Activated naive CD8-positive, alpha-beta T cell treated with anti-CD3 and anti-CD28 coated beads, Interleukin-2, amount 50 U/mL, for 16 hours (primary cell): ENCODE data around the gene RAB40C.

Experiments
- DNase-seq: peaks from one replicate; pipeline ENCODE4 v3.0.0-alpha.2; 2020; ENCODE audit warnings: low read depth, low spot score

Gene RAB40C

DNA sequence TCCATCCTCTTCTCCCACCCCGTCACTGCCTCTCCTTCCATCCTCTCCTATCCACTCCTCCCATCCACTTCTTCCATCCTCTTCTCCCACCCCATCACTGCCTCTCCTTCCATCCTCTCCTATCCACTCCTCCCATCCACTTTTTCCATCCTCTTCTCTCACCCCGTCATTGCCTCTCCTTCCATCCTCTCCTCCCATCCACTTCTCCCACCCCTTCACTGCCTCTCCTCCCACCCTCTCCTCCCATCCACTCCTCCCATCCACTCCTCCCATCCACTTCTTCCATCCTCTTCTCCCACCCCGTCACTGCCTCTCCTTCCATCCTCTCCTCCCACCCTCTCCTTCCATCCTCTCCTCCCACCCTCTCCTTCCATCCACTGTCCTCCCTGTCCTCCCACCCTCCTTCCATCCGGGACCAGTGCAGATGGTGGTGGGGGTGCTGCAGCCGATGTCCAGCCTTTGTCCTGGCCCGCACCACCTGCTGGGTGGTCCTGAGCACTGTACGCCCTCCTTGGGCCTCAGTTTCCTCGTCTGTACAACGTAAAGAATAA is 42.0 kb downstream of the RAB40C start:
- no peak for DNase-seq

DNA sequence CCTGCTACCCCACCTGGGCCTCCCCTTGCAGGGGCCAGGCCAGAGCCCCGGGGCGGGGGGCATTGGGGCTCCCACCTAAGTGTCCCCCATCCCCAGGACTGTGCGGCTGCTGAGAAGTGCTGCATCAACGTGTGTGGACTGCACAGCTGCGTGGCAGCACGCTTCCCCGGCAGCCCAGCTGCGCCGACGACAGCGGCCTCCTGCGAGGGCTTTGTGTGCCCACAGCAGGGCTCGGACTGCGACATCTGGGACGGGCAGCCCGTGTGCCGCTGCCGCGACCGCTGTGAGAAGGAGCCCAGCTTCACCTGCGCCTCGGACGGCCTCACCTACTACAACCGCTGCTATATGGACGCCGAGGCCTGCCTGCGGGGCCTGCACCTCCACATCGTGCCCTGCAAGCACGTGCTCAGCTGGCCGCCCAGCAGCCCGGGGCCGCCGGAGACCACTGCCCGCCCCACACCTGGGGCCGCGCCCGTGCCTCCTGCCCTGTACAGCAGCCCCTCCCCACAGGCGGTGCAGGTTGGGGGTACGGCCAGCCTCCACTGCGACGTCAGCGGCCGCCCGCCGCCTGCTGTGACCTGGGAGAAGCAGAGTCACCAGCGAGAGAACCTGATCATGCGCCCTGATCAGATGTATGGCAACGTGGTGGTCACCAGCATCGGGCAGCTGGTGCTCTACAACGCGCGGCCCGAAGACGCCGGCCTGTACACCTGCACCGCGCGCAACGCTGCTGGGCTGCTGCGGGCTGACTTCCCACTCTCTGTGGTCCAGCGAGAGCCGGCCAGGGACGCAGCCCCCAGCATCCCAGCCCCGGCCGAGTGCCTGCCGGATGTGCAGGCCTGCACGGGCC is 42.8 kb downstream of the RAB40C start:
- DNase-seq, result no peak

DNA sequence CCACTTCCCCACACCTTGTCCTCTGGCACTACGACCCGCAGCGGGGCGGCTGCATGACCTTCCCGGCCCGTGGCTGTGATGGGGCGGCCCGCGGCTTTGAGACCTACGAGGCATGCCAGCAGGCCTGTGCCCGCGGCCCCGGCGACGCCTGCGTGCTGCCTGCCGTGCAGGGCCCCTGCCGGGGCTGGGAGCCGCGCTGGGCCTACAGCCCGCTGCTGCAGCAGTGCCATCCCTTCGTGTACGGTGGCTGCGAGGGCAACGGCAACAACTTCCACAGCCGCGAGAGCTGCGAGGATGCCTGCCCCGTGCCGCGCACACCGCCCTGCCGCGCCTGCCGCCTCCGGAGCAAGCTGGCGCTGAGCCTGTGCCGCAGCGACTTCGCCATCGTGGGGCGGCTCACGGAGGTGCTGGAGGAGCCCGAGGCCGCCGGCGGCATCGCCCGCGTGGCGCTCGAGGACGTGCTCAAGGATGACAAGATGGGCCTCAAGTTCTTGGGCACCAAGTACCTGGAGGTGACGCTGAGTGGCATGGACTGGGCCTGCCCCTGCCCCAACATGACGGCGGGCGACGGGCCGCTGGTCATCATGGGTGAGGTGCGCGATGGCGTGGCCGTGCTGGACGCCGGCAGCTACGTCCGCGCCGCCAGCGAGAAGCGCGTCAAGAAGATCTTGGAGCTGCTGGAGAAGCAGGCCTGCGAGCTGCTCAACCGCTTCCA is 43.6 kb downstream of the RAB40C start:
- no peak for DNase-seq

DNA sequence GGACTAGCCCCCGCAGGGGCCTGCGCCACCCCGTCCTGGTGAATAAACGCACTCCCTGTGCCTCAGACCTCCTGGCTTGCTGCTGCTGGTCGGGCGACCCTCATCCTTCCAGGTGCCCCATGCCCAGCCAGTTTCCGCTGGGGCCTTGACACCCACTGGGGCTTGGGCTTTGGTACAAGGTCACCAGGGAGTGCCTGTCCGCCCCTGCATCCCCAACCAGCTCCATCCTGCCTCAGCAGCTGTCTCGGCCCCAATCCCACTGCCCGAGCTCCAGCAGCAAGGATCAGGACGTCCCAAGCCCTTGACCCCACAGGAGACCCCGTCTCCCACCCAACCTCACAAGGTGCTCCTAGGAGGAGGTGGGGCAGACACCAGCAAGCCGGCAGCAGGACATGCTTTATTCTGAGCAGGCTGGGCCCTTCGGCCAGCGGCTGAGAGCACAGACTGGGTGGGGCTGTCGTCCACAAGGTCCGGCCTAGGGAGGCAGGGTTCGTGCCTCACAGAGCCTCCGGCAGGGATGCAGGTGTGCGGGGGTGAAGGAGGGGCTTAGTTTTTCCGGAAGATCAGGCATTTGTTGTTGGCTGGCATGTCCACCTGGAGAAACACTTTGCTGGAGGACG is 44.3 kb downstream of the RAB40C start:
- DNase-seq, result no peak

DNA sequence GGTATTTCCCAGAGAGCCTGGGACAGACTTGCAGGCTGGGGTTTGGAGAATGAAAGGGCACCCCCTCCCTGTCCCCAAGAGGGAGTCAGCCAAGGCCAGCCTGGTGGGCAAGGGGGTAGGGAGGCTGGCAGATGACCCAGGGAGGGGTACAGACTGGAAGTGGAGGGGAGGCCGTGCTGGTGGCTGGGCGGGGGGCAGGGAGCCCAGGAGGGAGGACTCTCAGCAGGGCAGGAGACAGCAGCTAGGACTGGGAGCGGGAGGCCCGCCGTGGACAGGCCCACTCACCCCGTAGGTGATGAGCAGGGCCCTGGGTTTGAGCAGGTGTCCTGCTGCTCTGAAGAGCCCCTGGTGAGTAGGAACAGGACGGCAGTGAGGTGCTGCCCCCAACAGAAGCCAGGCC is 45.1 kb downstream of the RAB40C start:
- no peak for DNase-seq

DNA sequence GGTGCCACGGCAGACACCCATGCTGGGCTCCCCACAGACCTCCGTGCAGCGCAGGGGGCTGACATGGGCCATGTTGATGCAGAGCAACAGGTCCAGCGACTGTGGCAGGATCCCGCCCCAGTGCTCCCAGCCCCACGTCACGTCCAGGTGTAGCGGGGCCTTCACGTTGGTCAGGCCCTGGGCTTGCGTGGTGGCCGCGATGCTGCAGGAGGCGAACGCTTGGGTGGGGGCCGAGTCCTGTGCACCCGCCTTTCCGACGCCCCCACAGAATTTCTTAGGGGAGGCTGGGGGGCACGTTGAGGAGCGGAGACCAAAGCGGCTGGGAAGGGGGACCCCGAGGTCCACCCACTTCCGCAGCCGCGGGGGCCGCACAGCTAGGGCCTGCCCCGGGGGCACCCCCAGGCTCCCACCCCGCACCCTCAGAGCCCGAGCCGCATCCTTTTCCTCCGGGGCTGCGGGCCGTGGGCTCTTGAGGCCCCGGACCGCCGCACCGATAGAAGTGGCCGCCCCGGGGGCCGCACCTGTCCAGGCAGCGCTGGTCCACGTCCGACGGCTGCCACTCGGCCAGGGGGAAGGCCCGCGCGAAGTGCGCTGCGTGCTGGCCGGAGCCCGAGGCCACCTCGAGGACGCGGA is 45.8 kb downstream of the RAB40C start:
- no peak for DNase-seq

DNA sequence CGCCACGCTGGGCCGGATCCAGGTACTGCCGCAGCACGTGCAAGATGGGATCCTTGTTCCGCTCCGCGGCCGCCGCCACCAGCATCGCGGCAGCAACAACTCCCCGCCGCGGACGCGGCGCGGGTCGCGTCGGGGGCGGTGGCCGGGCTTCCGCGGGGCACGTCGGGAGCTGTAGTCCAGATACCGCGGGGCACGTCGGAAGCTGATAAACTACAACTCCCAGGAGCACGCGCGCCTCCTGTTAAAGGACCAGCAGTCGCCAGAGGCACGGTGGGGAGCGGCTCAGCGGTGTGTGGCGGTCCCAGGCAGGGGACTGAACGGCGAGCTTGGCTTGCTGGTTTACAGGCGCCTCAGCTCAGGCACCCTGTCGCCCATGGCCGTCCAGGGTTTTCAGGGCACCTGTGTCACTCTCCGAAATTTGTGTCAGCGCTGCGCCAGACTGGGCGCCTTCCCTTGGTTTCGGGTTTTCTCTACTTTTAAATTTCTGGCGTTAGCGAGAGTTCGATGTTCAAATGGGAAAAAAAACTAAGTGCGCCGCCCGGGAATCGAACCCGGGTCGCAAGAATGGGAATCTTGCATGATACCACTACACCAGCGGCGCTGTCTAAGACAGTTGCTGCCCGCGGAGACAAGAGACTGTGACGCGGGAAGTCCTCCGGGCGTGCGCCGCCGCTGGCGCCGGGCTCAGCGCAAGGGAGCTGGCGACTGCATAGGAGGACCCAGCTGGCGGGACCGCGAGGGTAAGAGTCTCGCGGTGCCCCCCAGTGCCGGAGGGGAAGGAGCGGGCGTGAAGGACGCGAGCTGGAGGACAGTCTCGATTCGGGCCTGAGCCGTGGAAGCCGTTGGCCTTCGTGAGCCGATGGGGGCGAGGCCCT is 46.6 kb downstream of the RAB40C start, which contains the start of gene METTL26:
METTL26 (minus strand) TSS at position 100 of the 875 bp plus-strand sequence; CDS start at position 85, 15 bp downstream.
- DNase-seq, result peak; percentile 80

GRCh38 chr16:637081-638018 is 47.5 kb downstream of the RAB40C start:
- DNase-seq, result peak; percentile 72

- no peak for DNase-seq
These were observed 48.2 kb downstream of the RAB40C start for GRCh38 chr16:638034-638543.

DNA sequence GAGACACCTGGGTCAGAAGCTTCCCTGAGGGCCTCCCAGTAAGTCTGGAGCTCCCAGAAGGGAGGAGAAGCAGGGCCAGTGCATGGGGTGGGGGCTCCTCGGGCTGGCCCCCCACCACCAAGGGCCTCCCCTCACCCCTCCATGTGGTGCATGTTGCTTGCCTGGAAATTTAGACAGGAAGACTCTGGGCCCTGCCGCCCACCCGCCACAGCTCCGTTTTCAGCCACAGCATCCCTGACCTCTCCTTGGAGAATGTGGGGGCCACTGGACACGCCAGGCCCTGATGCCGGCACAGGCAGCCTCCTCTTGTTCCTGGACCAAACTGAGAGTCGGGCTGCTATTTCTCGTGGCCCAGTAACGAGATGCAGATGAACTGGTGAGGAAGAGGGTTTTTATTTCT is 49.0 kb downstream of the RAB40C start:
- no peak for DNase-seq

GRCh38 chr16:640614-641013 is 50.7 kb downstream of the RAB40C start:
- no peak for DNase-seq

DNA sequence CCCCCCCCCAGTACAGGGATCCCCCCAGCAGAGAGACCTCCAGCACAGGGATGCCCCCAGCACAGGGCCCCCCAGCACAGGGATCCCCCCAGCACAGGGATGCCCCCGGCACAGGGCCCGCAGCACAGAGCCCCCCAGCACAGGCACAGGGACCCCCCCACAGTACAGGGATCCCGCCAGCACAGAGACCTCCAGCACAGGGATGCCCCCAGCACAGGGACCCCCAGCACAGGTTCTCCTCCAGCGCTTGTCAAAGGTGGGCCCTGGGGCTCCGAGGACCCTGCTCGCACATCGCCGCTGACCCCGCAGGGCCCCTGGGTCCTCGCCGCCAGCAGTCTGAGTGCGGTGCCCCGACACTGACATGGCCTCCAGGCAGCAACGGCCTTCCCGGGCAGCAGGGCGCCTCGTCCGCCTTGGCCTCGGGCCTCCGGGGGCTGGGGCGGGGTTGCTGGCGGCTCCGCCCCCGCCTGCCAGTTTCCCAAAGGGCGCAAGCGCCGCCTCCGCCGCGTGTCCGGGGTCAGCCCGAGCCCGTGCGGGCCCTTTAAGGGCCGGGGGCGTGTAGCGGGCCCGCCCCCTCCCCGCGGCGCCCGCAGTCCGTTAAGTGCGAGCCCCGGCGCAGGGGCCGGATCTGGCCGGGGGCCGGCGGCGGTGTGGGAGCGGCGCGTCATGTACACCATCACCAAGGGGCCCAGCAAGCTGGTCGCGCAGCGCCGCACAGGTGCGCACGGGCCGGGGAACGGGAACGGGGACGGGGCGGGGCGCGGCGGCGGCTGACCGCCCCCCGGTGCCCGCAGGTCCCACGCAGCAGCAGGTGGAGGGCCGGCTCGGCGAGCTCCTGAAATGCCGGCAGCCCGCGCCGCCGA is 51.7 kb downstream of the RAB40C start, which contains the start of gene MCRIP2:
MCRIP2 (plus strand) TSS at position 503 of the 863 bp plus-strand sequence; CDS start at position 667, 164 bp downstream.
- DNase-seq, result peak; percentile 39

GRCh38 chr16:642189-643049 is 52.6 kb downstream of the RAB40C start:
- no peak for DNase-seq

DNA sequence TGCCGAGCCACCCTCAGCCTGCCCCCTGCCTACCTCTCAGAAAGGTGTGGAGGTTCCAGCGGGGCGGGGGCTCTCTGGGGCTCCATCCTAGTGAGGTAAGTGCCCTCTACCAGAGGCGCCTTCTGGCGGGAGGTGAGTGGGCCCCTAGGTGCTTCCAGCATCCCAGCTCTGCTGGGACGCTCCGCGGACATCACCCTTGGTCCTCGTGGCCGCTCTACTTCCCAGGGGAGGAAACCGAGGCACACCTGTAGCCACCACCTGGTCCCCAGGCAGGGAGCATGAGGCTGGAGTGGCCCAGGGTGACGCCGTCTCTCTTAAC is 53.1 kb downstream of the RAB40C start:
- no peak for DNase-seq

DNA sequence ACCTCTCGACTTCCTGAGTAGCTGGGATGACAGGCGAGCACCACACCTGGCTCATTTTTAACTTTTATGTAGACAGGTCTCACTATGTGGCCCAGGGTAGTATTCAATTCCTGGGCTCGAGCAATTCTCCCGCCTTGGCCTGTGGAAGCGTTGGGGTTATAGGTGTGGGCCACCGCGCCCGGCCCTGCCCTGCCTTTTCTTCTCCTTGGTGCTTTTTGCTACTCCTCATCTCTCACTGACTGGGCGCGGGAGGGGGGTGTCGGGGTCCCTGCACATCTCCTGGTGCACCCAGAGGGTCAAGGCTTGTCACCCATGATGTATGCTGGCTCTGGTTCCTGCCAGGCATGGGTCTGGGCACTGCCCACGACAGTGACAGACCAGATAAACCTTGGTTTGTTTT is 54.7 kb downstream of the RAB40C start:
- DNase-seq, result no peak

DNA sequence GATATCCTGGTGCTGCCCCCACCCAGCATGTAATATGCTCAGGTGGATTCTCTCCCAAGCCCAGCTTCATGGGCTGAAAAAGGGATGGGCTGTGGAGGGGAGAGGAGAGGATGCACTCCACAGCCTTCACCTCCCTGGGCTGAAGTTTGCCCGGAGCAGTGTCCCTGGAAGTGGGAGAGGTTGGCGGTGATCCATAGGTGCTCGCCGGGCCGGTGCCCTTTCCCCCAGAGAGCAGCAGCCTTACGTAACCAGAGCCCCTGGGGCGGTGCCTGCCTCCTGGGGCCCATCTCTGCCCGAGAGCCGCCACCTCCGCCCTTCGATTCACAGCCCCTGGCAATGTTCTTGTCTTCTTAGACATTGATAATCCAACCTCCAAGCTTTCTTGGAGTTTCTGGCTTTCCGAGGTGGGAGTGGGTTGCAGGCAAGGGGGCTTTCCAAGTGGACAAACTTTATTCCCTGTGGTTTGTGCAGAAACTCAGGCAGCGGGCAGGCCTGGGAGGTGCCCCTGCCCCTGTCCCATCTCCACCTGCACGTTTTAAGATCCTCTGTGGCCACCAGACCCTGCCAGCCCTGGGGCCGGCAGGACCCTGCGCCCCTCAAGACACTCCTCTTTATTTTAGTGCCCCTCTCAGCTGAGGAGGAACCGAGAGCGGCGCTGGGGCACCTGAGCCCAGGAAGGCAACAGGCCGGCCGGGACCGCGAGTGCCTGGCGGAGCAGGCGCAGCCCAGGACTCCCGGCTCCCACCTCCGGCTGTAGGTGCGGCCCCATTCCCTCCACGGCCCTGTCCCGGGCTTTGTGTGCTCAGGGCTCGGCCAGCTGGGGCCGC is 56.2 kb downstream of the RAB40C start:
- no peak for DNase-seq
